GM12878 (cell line): Measurements from ENCODE around the gene MRTFA. TPM values are rescaled to one million over a fixed set of nuclear protein-coding genes. Genes with fewer than 3 reads are reported as not detected.

Experiments
- CBFB ChIP-seq: IDR thresholded peaks from 2 replicates; pipeline ENCODE4 v1.6.1; 2016; ENCODE audit warnings: antibody characterized with exemption, low read depth
- CBX5 ChIP-seq: sonication (generic); IDR thresholded peaks from 2 replicates; pipeline ENCODE4 v1.6.1; 2016; ENCODE audit warnings: low read depth, moderate library complexity, mild to moderate bottlenecking, inconsistent platforms
- CEBPB ChIP-seq, 2 experiments: fragments of 150-350 bp in 1 of 2; IDR thresholded peaks; 2 replicates each; pipeline ENCODE4 v1.6.1; 2012 to 2014; ENCODE audit warnings: low read depth in 2 of 2, low read length in 2 of 2, borderline replicate concordance in 1 of 2, inconsistent platforms in 1 of 2
- JUND ChIP-seq: IDR thresholded peaks from 2 replicates; pipeline ENCODE4 v1.6.1; 2012; ENCODE audit warnings: low read depth, mild to moderate bottlenecking, low read length, improper control_type of control experiment, moderate library complexity
- NR2C1 ChIP-seq: fragments of 450-650 bp; IDR thresholded peaks from 2 replicates; pipeline ENCODE4 v1.6.1; 2017; ENCODE audit warnings: antibody characterized with exemption, mild to moderate bottlenecking, moderate library complexity
- RCOR1 ChIP-seq: conservative IDR thresholded peaks from 2 replicates; pipeline ENCODE4 v1.6.1; 2012; ENCODE audit warnings: low read depth, low read length, improper control_type of control experiment
- RELA ChIP-seq: fragments of 450-650 bp; IDR thresholded peaks from 2 replicates; pipeline ENCODE4 v1.8.0; 2014; ENCODE audit warnings: borderline replicate concordance; ENCODE audit not compliant: partially characterized antibody
- SIX5 ChIP-seq: IDR thresholded peaks from 2 replicates; pipeline ENCODE4 v1.6.1; 2011; ENCODE audit warnings: mild to moderate bottlenecking, low read depth, low read length, moderate library complexity; ENCODE audit not compliant: severe bottlenecking
- SPI1 ChIP-seq: IDR thresholded peaks from 2 replicates; pipeline ENCODE4 v1.6.1; 2011; ENCODE audit warnings: low read depth, mild to moderate bottlenecking, low read length, moderate library complexity, borderline replicate concordance; ENCODE audit not compliant: insufficient read depth
- SRF ChIP-seq, 2 experiments: IDR thresholded peaks; 2 replicates each; pipeline ENCODE4 v1.6.1; 2011; ENCODE audit warnings: low read depth in 2 of 2, low read length in 2 of 2, mild to moderate bottlenecking in 1 of 2, moderate library complexity in 1 of 2
- TBL1XR1 ChIP-seq: IDR thresholded peaks from 2 replicates; pipeline ENCODE4 v1.6.1; 2012; ENCODE audit warnings: low read depth, low read length, improper control_type of control experiment
- polyA plus RNA-seq, 11 experiments: library from polyadenylated mRNA; depleted of rRNA in 4 of 11; unstranded in 6 of 11; stranded (reverse) in 5 of 11; fragments of >200 nt; fragmentation: Nextera tagmentation in 4 of 11; fragmentation: Illumina TruSeq in 1 of 11; extraction: Ambion mirVana in 4 of 11; extraction: Trizol in 1 of 11; gene quantifications; 1 replicate in 1 of 11; 2 replicates in 10 of 11; pipeline versions ENCODE4 v1.2.1 to v1.2.3, GENCODE V29; 2011 to 2016; ENCODE audit warnings: inconsistent platforms in 2 of 11, missing spikeins in 2 of 11, low read depth in 1 of 11
- total RNA-seq, 4 experiments: library from RNA; depleted of rRNA in 3 of 4; stranded (reverse); fragments of >200 nt in 3 of 4; fragmentation: Illumina TruSeq in 1 of 4; extraction: Trizol in 1 of 4; gene quantifications; 2 replicates each; pipeline versions ENCODE4 v1.2.1 to v1.2.3, GENCODE V29; 2013 to 2021
- TF ChIP-seq, protein P1 (sequence below): IDR thresholded peaks from 2 replicates; pipeline ENCODE4 v1.6.1; 2012; ENCODE audit warnings: improper control_type of control experiment, low read depth, low read length; ENCODE audit not compliant: insufficient replicate concordance
- TF ChIP-seq, protein P2 (sequence below): fragments of 450-650 bp; IDR thresholded peaks from 2 replicates; pipeline ENCODE4 v1.6.1; 2017; ENCODE audit warnings: low read depth, mild to moderate bottlenecking, moderate library complexity
- TF ChIP-seq, protein P3 (sequence below): fragments of 150-350 bp; IDR thresholded peaks from 2 replicates; pipeline ENCODE4 v1.6.1; 2016; ENCODE audit warnings: low read depth, low read length
- TF ChIP-seq, protein P4 (sequence below): fragments of 450-650 bp; formaldehyde crosslinking; IDR thresholded peaks from 2 replicates; pipeline ENCODE4 v1.4.0; 2022; ENCODE audit warnings: mild to moderate bottlenecking, moderate library complexity

Gene MRTFA
- total and polyA plus RNA-seq, 10 of the 15 experiments (the other 5 are each of a cell fraction or from before 2014, with no cell fraction given) = 2.0 to 63.9 (median 17.9) TPM

DNA sequence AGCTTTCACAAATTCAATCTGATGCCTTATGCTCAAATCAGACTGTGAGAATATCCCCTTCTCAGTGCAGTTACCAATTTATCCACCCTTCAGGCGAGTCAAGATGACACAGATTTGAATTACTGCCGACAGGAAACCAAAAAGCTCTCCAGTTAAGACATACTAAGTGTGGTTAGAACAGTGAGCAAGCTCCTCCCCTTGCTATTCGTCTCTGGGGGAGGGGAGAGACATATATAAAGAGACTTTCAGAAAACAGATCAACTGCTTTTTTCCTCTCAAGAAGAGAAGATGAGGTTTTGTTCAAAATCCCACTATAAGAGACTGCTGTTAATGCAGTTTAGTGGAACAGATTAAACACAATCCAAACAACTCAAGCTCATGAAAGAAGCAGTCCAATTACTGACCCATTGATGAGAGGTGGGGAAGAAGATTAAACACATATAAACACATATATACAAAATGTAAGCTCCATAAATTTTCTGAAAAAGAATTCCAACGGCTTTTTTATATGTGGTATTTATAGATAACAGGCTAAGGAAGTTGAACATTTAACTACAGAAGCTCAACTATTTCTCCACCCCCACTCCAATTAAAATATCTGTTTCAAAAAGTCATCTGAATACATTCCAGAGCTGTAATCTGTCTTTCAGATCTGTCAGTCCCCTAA lies 102.7 kb downstream of the MRTFA start (continued):
- TF ChIP-seq NR2C1 (no peak), TBL1XR1 (peak; percentile 50; the same call in 1 of the 2 replicates), SIX5 (no peak), CEBPB (IDR thresholded peaks at IDR 0.05; ENCODE audit: borderline replicate concordance in 1 of 2, low read depth in 2 of 2, low read length in 2 of 2) (no peak), CBFB (peak; percentile 60; the same call in 1 of the 2 replicates), RCOR1 (no peak), CBX5 (no peak), RELA (no peak), SPI1 (no peak), SRF (IDR thresholded peaks at IDR 0.05; ENCODE audit: low read depth in 2 of 2, low read length in 2 of 2) (no peak), JUND (no peak)
- TF ChIP-seq, protein P1, sequence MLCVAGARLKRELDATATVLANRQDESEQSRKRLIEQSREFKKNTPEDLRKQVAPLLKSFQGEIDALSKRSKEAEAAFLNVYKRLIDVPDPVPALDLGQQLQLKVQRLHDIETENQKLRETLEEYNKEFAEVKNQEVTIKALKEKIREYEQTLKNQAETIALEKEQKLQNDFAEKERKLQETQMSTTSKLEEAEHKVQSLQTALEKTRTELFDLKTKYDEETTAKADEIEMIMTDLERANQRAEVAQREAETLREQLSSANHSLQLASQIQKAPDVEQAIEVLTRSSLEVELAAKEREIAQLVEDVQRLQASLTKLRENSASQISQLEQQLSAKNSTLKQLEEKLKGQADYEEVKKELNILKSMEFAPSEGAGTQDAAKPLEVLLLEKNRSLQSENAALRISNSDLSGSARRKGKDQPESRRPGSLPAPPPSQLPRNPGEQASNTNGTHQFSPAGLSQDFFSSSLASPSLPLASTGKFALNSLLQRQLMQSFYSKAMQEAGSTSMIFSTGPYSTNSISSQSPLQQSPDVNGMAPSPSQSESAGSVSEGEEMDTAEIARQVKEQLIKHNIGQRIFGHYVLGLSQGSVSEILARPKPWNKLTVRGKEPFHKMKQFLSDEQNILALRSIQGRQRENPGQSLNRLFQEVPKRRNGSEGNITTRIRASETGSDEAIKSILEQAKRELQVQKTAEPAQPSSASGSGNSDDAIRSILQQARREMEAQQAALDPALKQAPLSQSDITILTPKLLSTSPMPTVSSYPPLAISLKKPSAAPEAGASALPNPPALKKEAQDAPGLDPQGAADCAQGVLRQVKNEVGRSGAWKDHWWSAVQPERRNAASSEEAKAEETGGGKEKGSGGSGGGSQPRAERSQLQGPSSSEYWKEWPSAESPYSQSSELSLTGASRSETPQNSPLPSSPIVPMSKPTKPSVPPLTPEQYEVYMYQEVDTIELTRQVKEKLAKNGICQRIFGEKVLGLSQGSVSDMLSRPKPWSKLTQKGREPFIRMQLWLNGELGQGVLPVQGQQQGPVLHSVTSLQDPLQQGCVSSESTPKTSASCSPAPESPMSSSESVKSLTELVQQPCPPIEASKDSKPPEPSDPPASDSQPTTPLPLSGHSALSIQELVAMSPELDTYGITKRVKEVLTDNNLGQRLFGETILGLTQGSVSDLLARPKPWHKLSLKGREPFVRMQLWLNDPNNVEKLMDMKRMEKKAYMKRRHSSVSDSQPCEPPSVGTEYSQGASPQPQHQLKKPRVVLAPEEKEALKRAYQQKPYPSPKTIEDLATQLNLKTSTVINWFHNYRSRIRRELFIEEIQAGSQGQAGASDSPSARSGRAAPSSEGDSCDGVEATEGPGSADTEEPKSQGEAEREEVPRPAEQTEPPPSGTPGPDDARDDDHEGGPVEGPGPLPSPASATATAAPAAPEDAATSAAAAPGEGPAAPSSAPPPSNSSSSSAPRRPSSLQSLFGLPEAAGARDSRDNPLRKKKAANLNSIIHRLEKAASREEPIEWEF = no peak
- TF ChIP-seq, protein P2, sequence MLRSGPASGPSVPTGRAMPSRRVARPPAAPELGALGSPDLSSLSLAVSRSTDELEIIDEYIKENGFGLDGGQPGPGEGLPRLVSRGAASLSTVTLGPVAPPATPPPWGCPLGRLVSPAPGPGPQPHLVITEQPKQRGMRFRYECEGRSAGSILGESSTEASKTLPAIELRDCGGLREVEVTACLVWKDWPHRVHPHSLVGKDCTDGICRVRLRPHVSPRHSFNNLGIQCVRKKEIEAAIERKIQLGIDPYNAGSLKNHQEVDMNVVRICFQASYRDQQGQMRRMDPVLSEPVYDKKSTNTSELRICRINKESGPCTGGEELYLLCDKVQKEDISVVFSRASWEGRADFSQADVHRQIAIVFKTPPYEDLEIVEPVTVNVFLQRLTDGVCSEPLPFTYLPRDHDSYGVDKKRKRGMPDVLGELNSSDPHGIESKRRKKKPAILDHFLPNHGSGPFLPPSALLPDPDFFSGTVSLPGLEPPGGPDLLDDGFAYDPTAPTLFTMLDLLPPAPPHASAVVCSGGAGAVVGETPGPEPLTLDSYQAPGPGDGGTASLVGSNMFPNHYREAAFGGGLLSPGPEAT = no peak
- TF ChIP-seq, protein P3, sequence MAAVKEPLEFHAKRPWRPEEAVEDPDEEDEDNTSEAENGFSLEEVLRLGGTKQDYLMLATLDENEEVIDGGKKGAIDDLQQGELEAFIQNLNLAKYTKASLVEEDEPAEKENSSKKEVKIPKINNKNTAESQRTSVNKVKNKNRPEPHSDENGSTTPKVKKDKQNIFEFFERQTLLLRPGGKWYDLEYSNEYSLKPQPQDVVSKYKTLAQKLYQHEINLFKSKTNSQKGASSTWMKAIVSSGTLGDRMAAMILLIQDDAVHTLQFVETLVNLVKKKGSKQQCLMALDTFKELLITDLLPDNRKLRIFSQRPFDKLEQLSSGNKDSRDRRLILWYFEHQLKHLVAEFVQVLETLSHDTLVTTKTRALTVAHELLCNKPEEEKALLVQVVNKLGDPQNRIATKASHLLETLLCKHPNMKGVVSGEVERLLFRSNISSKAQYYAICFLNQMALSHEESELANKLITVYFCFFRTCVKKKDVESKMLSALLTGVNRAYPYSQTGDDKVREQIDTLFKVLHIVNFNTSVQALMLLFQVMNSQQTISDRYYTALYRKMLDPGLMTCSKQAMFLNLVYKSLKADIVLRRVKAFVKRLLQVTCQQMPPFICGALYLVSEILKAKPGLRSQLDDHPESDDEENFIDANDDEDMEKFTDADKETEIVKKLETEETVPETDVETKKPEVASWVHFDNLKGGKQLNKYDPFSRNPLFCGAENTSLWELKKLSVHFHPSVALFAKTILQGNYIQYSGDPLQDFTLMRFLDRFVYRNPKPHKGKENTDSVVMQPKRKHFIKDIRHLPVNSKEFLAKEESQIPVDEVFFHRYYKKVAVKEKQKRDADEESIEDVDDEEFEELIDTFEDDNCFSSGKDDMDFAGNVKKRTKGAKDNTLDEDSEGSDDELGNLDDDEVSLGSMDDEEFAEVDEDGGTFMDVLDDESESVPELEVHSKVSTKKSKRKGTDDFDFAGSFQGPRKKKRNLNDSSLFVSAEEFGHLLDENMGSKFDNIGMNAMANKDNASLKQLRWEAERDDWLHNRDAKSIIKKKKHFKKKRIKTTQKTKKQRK = no peak
- TF ChIP-seq, protein P4, sequence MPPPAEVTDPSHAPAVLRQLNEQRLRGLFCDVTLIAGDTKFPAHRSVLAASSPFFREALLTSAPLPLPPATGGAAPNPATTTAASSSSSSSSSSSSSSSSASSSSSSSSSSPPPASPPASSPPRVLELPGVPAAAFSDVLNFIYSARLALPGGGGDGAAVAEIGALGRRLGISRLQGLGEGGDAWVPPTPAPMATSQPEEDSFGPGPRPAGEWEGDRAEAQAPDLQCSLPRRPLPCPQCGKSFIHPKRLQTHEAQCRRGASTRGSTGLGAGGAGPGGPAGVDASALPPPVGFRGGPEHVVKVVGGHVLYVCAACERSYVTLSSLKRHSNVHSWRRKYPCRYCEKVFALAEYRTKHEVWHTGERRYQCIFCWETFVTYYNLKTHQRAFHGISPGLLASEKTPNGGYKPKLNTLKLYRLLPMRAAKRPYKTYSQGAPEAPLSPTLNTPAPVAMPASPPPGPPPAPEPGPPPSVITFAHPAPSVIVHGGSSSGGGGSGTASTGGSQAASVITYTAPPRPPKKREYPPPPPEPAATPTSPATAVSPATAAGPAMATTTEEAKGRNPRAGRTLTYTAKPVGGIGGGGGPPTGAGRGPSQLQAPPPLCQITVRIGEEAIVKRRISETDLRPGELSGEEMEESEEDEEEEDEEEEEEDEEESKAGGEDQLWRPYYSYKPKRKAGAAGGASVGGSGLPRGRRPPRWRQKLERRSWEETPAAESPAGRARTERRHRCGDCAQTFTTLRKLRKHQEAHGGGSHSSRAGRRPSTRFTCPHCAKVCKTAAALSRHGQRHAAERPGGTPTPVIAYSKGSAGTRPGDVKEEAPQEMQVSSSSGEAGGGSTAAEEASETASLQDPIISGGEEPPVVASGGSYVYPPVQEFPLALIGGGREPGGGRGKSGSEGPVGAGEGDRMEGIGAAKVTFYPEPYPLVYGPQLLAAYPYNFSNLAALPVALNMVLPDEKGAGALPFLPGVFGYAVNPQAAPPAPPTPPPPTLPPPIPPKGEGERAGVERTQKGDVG (CRISPR knock-in tag) = no peak
